WERI-Rb-1 (cell line): ENCODE measurements around the gene PTPRD.

ENCODE experiments used
- DNase-seq: peaks from one replicate; pipeline ENCODE4 v3.0.0-alpha.2; 2020
- H3K27ac ChIP-seq: fragments of 250-450 bp; sonication (Bioruptor Pico); 2 replicates; pipeline ENCODE4 v1.5.1; 2020; ENCODE audit warnings: mild to moderate bottlenecking, moderate library complexity
- H3K27me3 ChIP-seq: fragments of 250-450 bp; sonication (Bioruptor Pico); 2 replicates; pipeline ENCODE4 v1.5.1; 2021; ENCODE audit warnings: mild to moderate bottlenecking, low read depth, moderate library complexity; ENCODE audit not compliant: insufficient read depth, severe bottlenecking
- H3K36me3 ChIP-seq: fragments of 250-450 bp; sonication (Bioruptor Pico); 2 replicates; pipeline ENCODE4 v1.5.1; 2020; ENCODE audit warnings: mild to moderate bottlenecking, moderate library complexity
- H3K4me3 ChIP-seq: 2 replicates; pipeline ENCODE4 v1.5.1; 2011; ENCODE audit warnings: low read depth, mild to moderate bottlenecking, control low read depth, low read length
- H3K9me3 ChIP-seq: fragments of 250-450 bp; sonication (Bioruptor Pico); 2 replicates; pipeline ENCODE4 v1.5.1; 2021; ENCODE audit warnings: mild to moderate bottlenecking, moderate library complexity; ENCODE audit not compliant: severe bottlenecking
- CTCF ChIP-seq: IDR thresholded peaks from 2 replicates; pipeline ENCODE4 v1.5.1; 2011; ENCODE audit warnings: low read depth, mild to moderate bottlenecking, control low read depth, inconsistent platforms, low read length

Gene PTPRD

GRCh38 chr9:9257999-9258498 is 1354.8 kb downstream of the PTPRD start:
- TF ChIP-seq CTCF: no peak
- no peak overlapping the region for H3K27ac ChIP-seq
- H3K27me3 ChIP-seq: no peaks in the 10 kb centered on the region
- no peak for DNase-seq
- no peak overlapping the region for H3K4me3 ChIP-seq
- H3K9me3 ChIP-seq: no peaks in the 10 kb centered on the region
- no peaks in the 10 kb centered on the region for H3K36me3 ChIP-seq

- H3K9me3 ChIP-seq: no peaks in the 10 kb centered on the region
- DNase-seq: no peak
- H3K27ac ChIP-seq: no peak overlapping the region
- no peaks in the 10 kb centered on the region for H3K27me3 ChIP-seq
- no peak overlapping the region for H3K4me3 ChIP-seq
- TF ChIP-seq CTCF: no peak
- H3K36me3 ChIP-seq: no peaks in the 10 kb centered on the region
These were observed 1366.1 kb downstream of the PTPRD start for GRCh38 chr9:9246726-9247125.

- Histone ChIP-seq H3K9me3 (peaks cover 2% of the 10 kb centered on the region), H3K27me3 (no peaks in the 10 kb centered on the region), H3K4me3 (no peak overlapping the region), H3K27ac (no peak overlapping the region), H3K36me3 (no peaks in the 10 kb centered on the region)
- no peak for DNase-seq
- no peak for TF ChIP-seq CTCF
These were observed 1380.9 kb downstream of the PTPRD start for GRCh38 chr9:9231946-9232345.

- no peak for DNase-seq
- no peak overlapping the region for H3K27ac ChIP-seq
- H3K36me3 ChIP-seq: no peaks in the 10 kb centered on the region
- peaks cover 2% of the 10 kb centered on the region for H3K9me3 ChIP-seq
- no peaks in the 10 kb centered on the region for H3K27me3 ChIP-seq
- no peak for TF ChIP-seq CTCF
- H3K4me3 ChIP-seq: no peak overlapping the region
These were observed 1383.5 kb downstream of the PTPRD start for GRCh38 chr9:9229269-9229668.

GRCh38 chr9:9223175-9223574 is 1389.6 kb downstream of the PTPRD start:
- Histone ChIP-seq H3K27me3 (no peaks in the 10 kb centered on the region), H3K4me3 (no peak overlapping the region), H3K27ac (no peak overlapping the region), H3K36me3 (no peaks in the 10 kb centered on the region), H3K9me3 (no peaks in the 10 kb centered on the region)
- TF ChIP-seq CTCF: no peak
- no peak for DNase-seq

- H3K27ac ChIP-seq: no peak overlapping the region
- H3K4me3 ChIP-seq: no peak overlapping the region
- no peak for TF ChIP-seq CTCF
- H3K36me3 ChIP-seq: no peaks in the 10 kb centered on the region
- H3K27me3 ChIP-seq: no peaks in the 10 kb centered on the region
- no peak for DNase-seq
- H3K9me3 ChIP-seq: no peaks in the 10 kb centered on the region
These were observed 1390.1 kb downstream of the PTPRD start for GRCh38 chr9:9222730-9223129.
